HepG2 (cell line): ENCODE results near the gene LRP10. TPM values are rescaled to one million over a fixed set of nuclear protein-coding genes. Genes with fewer than 3 reads are reported as not detected.

Experiments
- ATAC-seq: fragments of 200-7000 bp; cut with Tn5 transposase; 3 replicates; pipeline ENCODE4 v1.9.1; 2020; ENCODE audit warnings: mild to moderate bottlenecking, moderate library complexity
- BruUV-seq: library from RNA; stranded (reverse); fragments of 400-500 nt; replicated peaks from 2 replicates; lab custom pipeline; 2021; lab: Mats Ljungman, UMichigan
- CTCF ChIA-PET: fragments of 300-600 bp; formaldehyde crosslinking; extraction: SDS; loops from one replicate; lab custom pipeline; 2021; ENCODE audit warnings: low total read pairs, inconsistent platforms, low intra/inter-chr PET ratio; lab: Yijun Ruan, JAX
- POLR2A ChIA-PET: fragments of 350-600 bp; sonication (Branson Sonifier 250); formaldehyde crosslinking; loops from one replicate; lab custom pipeline; 2020; ENCODE audit warnings: antibody characterized with exemption, inconsistent platforms; lab: Yijun Ruan, JAX
- DNase-seq: peaks from one replicate; pipeline ENCODE4 v3.0.0-alpha.2; 2015; ENCODE audit warnings: low spot score
- FAIRE-seq: peaks from 3 replicates; lab custom pipeline; 2011; peaks lifted over from hg19 to GRCh38; lab: Jason Lieb, UNC
- H2AFZ ChIP-seq: one replicate; pipeline ENCODE4 v1.6.1; 2011; ENCODE audit warnings: low read length, inconsistent platforms
- H3K27ac ChIP-seq: fragments of 300-600 bp; 3 replicates; pipeline ENCODE4 v1.8.0; 2011; ENCODE audit warnings: mixed run types, mild to moderate bottlenecking, mixed read lengths, low read length, inconsistent platforms; ENCODE audit not compliant: insufficient read depth; ENCODE audit errors: extremely low read length
- H3K27me3 ChIP-seq, 2 experiments: fragments of 200-600 bp in 1 of 2; 2 replicates in 1 of 2; 3 replicates in 1 of 2; pipeline versions ENCODE4 v1.6.0 to v1.8.0; 2011; ENCODE audit warnings: low read length in 2 of 2, mild to moderate bottlenecking in 2 of 2, moderate library complexity in 2 of 2, inconsistent platforms in 1 of 2; ENCODE audit not compliant: insufficient read depth in 2 of 2, control insufficient read depth in 1 of 2
- H3K36me3 ChIP-seq, 2 experiments: fragments of 200-600 bp in 1 of 2; replicated peaks in 1 of 2; 2 replicates in 1 of 2; 3 replicates in 1 of 2; pipeline versions ENCODE4 v1.5.1 to v1.8.0; 2011; ENCODE audit warnings: low read length in 2 of 2, inconsistent platforms in 1 of 2; ENCODE audit not compliant: insufficient read depth in 2 of 2, control insufficient read depth in 1 of 2
- H3K4me1 ChIP-seq: 2 replicates; pipeline ENCODE4 v1.5.1; 2012; ENCODE audit warnings: low read length, inconsistent platforms; ENCODE audit not compliant: insufficient read depth
- H3K4me2 ChIP-seq: 2 replicates; pipeline ENCODE4 v1.6.0; 2011; ENCODE audit warnings: low read depth, low read length, inconsistent platforms
- H3K4me3 ChIP-seq, 3 experiments: fragments of 200-600 bp in 1 of 3; sonication (generic), shearing (Covaris generic) in 1 of 3; replicated peaks in 1 of 3; 2 replicates each; pipeline ENCODE4 v1.5.1; 2011 to 2016; ENCODE audit warnings: low read length in 3 of 3, inconsistent platforms in 2 of 3, low read depth in 2 of 3, mild to moderate bottlenecking in 2 of 3, control low read depth in 1 of 3, mixed read lengths in 1 of 3; ENCODE audit not compliant: insufficient read depth in 1 of 3
- H3K79me2 ChIP-seq: one replicate; pipeline ENCODE4 v1.6.1; 2011; ENCODE audit warnings: low read length, inconsistent platforms; ENCODE audit not compliant: insufficient read depth
- H3K9ac ChIP-seq: 2 replicates; pipeline ENCODE4 v1.6.0; 2011; ENCODE audit warnings: mild to moderate bottlenecking, low read depth, low read length, inconsistent platforms; ENCODE audit not compliant: insufficient read depth
- H3K9me3 ChIP-seq: 2 replicates; pipeline ENCODE4 v1.5.1; 2012; ENCODE audit warnings: mild to moderate bottlenecking, low read length
- H4K20me1 ChIP-seq: 2 replicates; pipeline ENCODE4 v1.6.0; 2011; ENCODE audit warnings: inconsistent platforms, mild to moderate bottlenecking, low read length, moderate library complexity; ENCODE audit not compliant: insufficient read depth
- AKNA ChIP-seq: sonication (generic); formaldehyde crosslinking; IDR thresholded peaks from 2 replicates; pipeline ENCODE4 v1.4.0; 2020; ENCODE audit warnings: missing genetic modification reagents, borderline replicate concordance
- DNMT3B ChIP-seq: conservative IDR thresholded peaks from 2 replicates; pipeline ENCODE4 v1.6.1; 2016; ENCODE audit warnings: missing biosample characterization, control low read depth
- ELF1 ChIP-seq: sonication (generic); formaldehyde crosslinking; IDR thresholded peaks from 2 replicates; pipeline ENCODE4 v1.4.0; 2020; ENCODE audit warnings: missing genetic modification reagents
- FOSL2 ChIP-seq: sonication (generic); formaldehyde crosslinking; IDR thresholded peaks from 2 replicates; pipeline ENCODE4 v1.4.0; 2020; ENCODE audit warnings: missing genetic modification reagents
- NFE2L2 ChIP-seq: fragments of 150-350 bp; IDR thresholded peaks from 2 replicates; pipeline ENCODE4 v1.6.1; 2014; ENCODE audit warnings: low read length
- ONECUT2 ChIP-seq: sonication (generic); formaldehyde crosslinking; IDR thresholded peaks from 2 replicates; pipeline ENCODE4 v1.4.0; 2020; ENCODE audit warnings: missing genetic modification reagents
- PAXIP1 ChIP-seq: sonication (generic); formaldehyde crosslinking; conservative IDR thresholded peaks from 2 replicates; pipeline ENCODE4 v1.4.0; 2020; ENCODE audit warnings: mild to moderate bottlenecking, missing genetic modification reagents, moderate library complexity
- SOX5 ChIP-seq: IDR thresholded peaks from 2 replicates; pipeline ENCODE4 v1.6.1; 2016; ENCODE audit warnings: borderline replicate concordance
- ZNF274 ChIP-seq: sonication (generic); formaldehyde crosslinking; IDR thresholded peaks from 2 replicates; pipeline ENCODE4 v1.5.1; 2020; ENCODE audit warnings: mild to moderate bottlenecking, missing genetic modification reagents
- ZNF468 ChIP-seq: sonication (generic); formaldehyde crosslinking; IDR thresholded peaks from 2 replicates; pipeline ENCODE4 v1.8.0; 2022; ENCODE audit warnings: mild to moderate bottlenecking, moderate library complexity, missing genetic modification reagents
- ZNF577 ChIP-seq: sonication (generic); formaldehyde crosslinking; IDR thresholded peaks from 2 replicates; pipeline ENCODE4 v1.4.0; 2020; ENCODE audit warnings: mild to moderate bottlenecking, low read depth, missing genetic modification reagents, borderline replicate concordance
- ZNF589 ChIP-seq: sonication (generic); formaldehyde crosslinking; conservative IDR thresholded peaks from 2 replicates; pipeline ENCODE4 v1.8.0; 2022; ENCODE audit warnings: mild to moderate bottlenecking, moderate library complexity, missing genetic modification reagents
- WGBS: methylation state at CpG from one replicate; pipeline ENCODE4 v1.1.6; 2017; ENCODE audit warnings: low lambda C conversion rate; 5-methylcytosine and 5-hydroxymethylcytosine counted together
- in situ Hi-C: cut with HindIII; loops from 2 replicates; pipeline ENCODE4 v1.10.0; 2017; ENCODE audit warnings: low pct_unique_long_range_greater_than_20kb; ENCODE audit not compliant: extremely low pct_ligation_motif_present
- intact Hi-C: fragments of 100-400 bp; cut with micrococcal nuclease; formaldehyde crosslinking; loops from one replicate; pipeline ENCODE4 v1.10.0; 2022; ENCODE audit not compliant: unreplicated experiment
- polyA plus RNA-seq, 8 experiments: library from polyadenylated mRNA; depleted of rRNA in 3 of 8; stranded (reverse) in 7 of 8; unstranded in 1 of 8; fragments of >200 nt; fragmentation: Illumina TruSeq in 4 of 8; extraction: Trizol in 4 of 8; gene quantifications; 2 replicates each; pipeline versions ENCODE4 v1.2.1 to v1.2.3, GENCODE V29; 2011 to 2016; ENCODE audit warnings: low read depth in 4 of 8, missing spikeins in 1 of 8, mixed read lengths in 1 of 8; ENCODE audit not compliant: insufficient read depth in 1 of 8
- total RNA-seq, 5 experiments: library from RNA; depleted of rRNA; stranded (reverse); fragments of >200 nt; fragmentation: Illumina TruSeq; extraction: Trizol; gene quantifications; 2 replicates each; pipeline ENCODE4 v1.2.3, GENCODE V29; 2016; ENCODE audit warnings: low read depth in 1 of 5

LRP10 gene
- total and polyA plus RNA-seq, 2 of the 13 experiments (the other 11 are each of a cell fraction or from before 2014, with no cell fraction given): 16.9 to 45.2 TPM

GRCh38 chr14:22929104-22929960 is 57.8 kb downstream of the LRP10 start, which contains the start of gene PRMT5:
PRMT5 (minus strand) TSS chr14:22929376; CDS start chr14:22929361, 15 bp downstream.
- H3K27ac ChIP-seq: peak within 1 kb of the TSS; percentile 78
- H3K9me3 ChIP-seq: no peaks in the 10 kb centered on the region
- WGBS: under 1% methylated on average over 51 of the region's 51 CpGs
- peak within 1 kb of the TSS; percentile 97 for H3K4me2 ChIP-seq
- peaks cover 25 to 30% of the 10 kb centered on the region in 2 experiments for H3K36me3 ChIP-seq
- peak within 1 kb of the TSS; percentile 77 to 98 (median 92) for H3K4me3 ChIP-seq
- H4K20me1 ChIP-seq: no peaks in the 10 kb centered on the region
- CTCF ChIA-PET: interaction anchor here (0.7 to 2.5 kb wide), 9 partner anchors 9 to 372 kb away, joined by 3 to 17 read pairs (median 5); partner anchors contain the start of genes AJUBA and LRP10
- FAIRE-seq (peak; percentile 100), DNase-seq (peak; percentile 100), ATAC-seq (peak; percentile 98)
- no TSS peak for BruUV-seq
- H2AFZ ChIP-seq: peak within 1 kb of the TSS; percentile 94
- H3K27me3 ChIP-seq: no peaks in the 10 kb centered on the region; a peak in 1 of 5 replicates
- H3K79me2 ChIP-seq: peaks cover 21% of the 10 kb centered on the region
- intact Hi-C loops: loop anchor here (1.0 to 2.0 kb wide), 5 partner anchors 26 to 78 kb away; partner anchors contain the start of gene LRP10
- POLR2A ChIA-PET: interaction anchor here (0.5 to 6.1 kb wide), 61 partner anchors 9 to 1185 kb away, joined by 3 to 136 read pairs (median 5); partner anchors contain the start of genes ACIN1, AJUBA, BCL2L2 and C14orf119
- in situ Hi-C loops: no loop called here
- peak within 1 kb of the TSS; percentile 94 for H3K9ac ChIP-seq
- peaks cover 27% of the 10 kb centered on the region for H3K4me1 ChIP-seq
- TF ChIP-seq ELF1 (peak; percentile 72), ZNF274 (CRISPR knock-in tag) (peak; percentile 98), SOX5 (CRISPR knock-in tag) (peak; percentile 80; the same call in 1 of the 2 replicates), ZNF577 (CRISPR knock-in tag) (no peak), FOSL2 (peak; percentile 81), NFE2L2 (no peak; the same call in 1 of the 2 replicates), ONECUT2 (CRISPR knock-in tag) (peak; percentile 80), AKNA (CRISPR knock-in tag) (peak; percentile 91; the same call in 1 of the 2 replicates), DNMT3B (CRISPR knock-in tag) (peak; percentile 85), ZNF468 (CRISPR knock-in tag) (no peak), ZNF589 (peak; percentile 95), PAXIP1 (CRISPR knock-in tag) (peak; percentile 85; the same call in 1 of the 2 replicates)
